Hematopoietic multipotent progenitor cell treated with erythropoietin and hydrocortisone succinate and interleukin-3 and kit ligand, for 15 days (in vitro differentiated cells): ENCODE results near the gene ANO9.
"Not testable (repeated sequence)": the region's sequence is repeated elsewhere in the genome, so short reads cannot be mapped to it uniquely, and the experiment has no call there.

ENCODE experiments used
- DNase-seq: peaks from one replicate; pipeline ENCODE4 v3.0.0-alpha.2; 2015; ENCODE audit warnings: low spot score

ANO9 gene

GRCh38 chr11:451738-452137 is 9.9 kb upstream of the ANO9 start:
- DNase-seq: no peak

GRCh38 chr11:450809-451451 is 9.1 kb upstream of the ANO9 start:
- peak; percentile 52 for DNase-seq

- peak; percentile 94 for DNase-seq
These were observed 8.3 kb upstream of the ANO9 start, which contains the start of gene PTDSS2 for GRCh38 chr11:449889-450808. Gene PTDSS2 (plus strand): TSS chr11:450279. CDS start chr11:450456, 177 bp downstream.

- DNase-seq: peak; percentile 94
These were observed 6.3 kb upstream of the ANO9 start for GRCh38 chr11:447923-448731.

GRCh38 chr11:446891-447290 is 5.1 kb upstream of the ANO9 start:
- no peak for DNase-seq

- no peak for DNase-seq
These were observed 4.2 kb upstream of the ANO9 start for GRCh38 chr11:445765-446588.

GRCh38 chr11:444396-445144 is 2.8 kb upstream of the ANO9 start:
- peak; percentile 60 for DNase-seq

GRCh38 chr11:443542-444199 is 1.9 kb upstream of the ANO9 start:
- no peak for DNase-seq

- no peak for DNase-seq
These were observed 835 bp upstream of the ANO9 start for GRCh38 chr11:442611-443081.

GRCh38 chr11:441043-441417 is 781 bp downstream of the ANO9 start:
- no peak for DNase-seq

- peak; percentile 40 for DNase-seq
These were observed 1.5 kb downstream of the ANO9 start for GRCh38 chr11:440065-441042.

GRCh38 chr11:439315-440064 is 2.3 kb downstream of the ANO9 start:
- DNase-seq: no peak

- DNase-seq: no peak
These were observed 3.5 kb downstream of the ANO9 start for GRCh38 chr11:438101-438844.

- DNase-seq: no peak
These were observed 4.5 kb downstream of the ANO9 start for GRCh38 chr11:437228-437870.

GRCh38 chr11:434999-435740 is 6.6 kb downstream of the ANO9 start:
- DNase-seq: not testable (repeated sequence)

GRCh38 chr11:434496-434895 is 7.3 kb downstream of the ANO9 start:
- no peak for DNase-seq
